H9 (cell line): ENCODE data around the gene RAB11FIP4. TPM values are rescaled to one million over a fixed set of nuclear protein-coding genes. Genes with fewer than 3 reads are reported as not detected.

Experiments used
- DNase-seq: peaks from one replicate; pipeline ENCODE4 v3.0.0-alpha.2; 2017
- H2AFZ ChIP-seq: one replicate; pipeline ENCODE4 v1.6.1; 2013; ENCODE audit warnings: mild to moderate bottlenecking, low read length, control low read depth, moderate library complexity
- H2AK5ac ChIP-seq: 2 replicates; pipeline ENCODE4 v1.6.1; 2013; ENCODE audit warnings: low read length, control low read depth, mixed read lengths; ENCODE audit not compliant: insufficient read length
- H2BK120ac ChIP-seq: one replicate; pipeline ENCODE4 v1.6.1; 2013; ENCODE audit warnings: low read depth, mild to moderate bottlenecking, low read length, control low read depth, inconsistent platforms; ENCODE audit not compliant: poor library complexity, severe bottlenecking
- H2BK12ac ChIP-seq: 2 replicates; pipeline ENCODE4 v1.6.1; 2013; ENCODE audit warnings: low read length, control low read depth, mixed read lengths, low read depth; ENCODE audit not compliant: insufficient read length
- H2BK15ac ChIP-seq: 2 replicates; pipeline ENCODE4 v1.6.1; 2013; ENCODE audit warnings: low read depth, low read length, control low read depth
- H2BK20ac ChIP-seq: one replicate; pipeline ENCODE4 v1.6.1; 2013; ENCODE audit warnings: low read depth, mild to moderate bottlenecking, low read length, control low read depth, inconsistent platforms; ENCODE audit not compliant: poor library complexity, severe bottlenecking
- H2BK5ac ChIP-seq: 2 replicates; pipeline ENCODE4 v1.6.1; 2013; ENCODE audit warnings: low read length, control low read depth, mixed read lengths; ENCODE audit not compliant: insufficient read length
- H3K14ac ChIP-seq: 2 replicates; pipeline ENCODE4 v1.6.1; 2013; ENCODE audit warnings: low read length, control low read depth; ENCODE audit not compliant: insufficient read depth
- H3K18ac ChIP-seq: 2 replicates; pipeline ENCODE4 v1.6.1; 2013; ENCODE audit warnings: low read depth, mild to moderate bottlenecking, mixed read lengths, low read length, control low read depth; ENCODE audit not compliant: insufficient read length
- H3K23ac ChIP-seq: 2 replicates; pipeline ENCODE4 v1.6.1; 2013; ENCODE audit warnings: low read length, control low read depth, mixed read lengths, low read depth; ENCODE audit not compliant: insufficient read length
- H3K23me2 ChIP-seq: 2 replicates; pipeline ENCODE4 v1.6.1; 2013; ENCODE audit warnings: low read depth, mild to moderate bottlenecking, mixed read lengths, low read length, control low read depth; ENCODE audit not compliant: insufficient read length, poor library complexity, severe bottlenecking
- H3K27ac ChIP-seq: 2 replicates; pipeline ENCODE4 v1.5.1; 2013; ENCODE audit warnings: low read length, control low read depth, mixed read lengths, low read depth; ENCODE audit not compliant: insufficient read length
- H3K27me3 ChIP-seq: 2 replicates; pipeline ENCODE4 v1.6.1; 2013; ENCODE audit warnings: low read length, control low read depth, inconsistent platforms; ENCODE audit not compliant: insufficient read depth
- H3K4ac ChIP-seq: 2 replicates; pipeline ENCODE4 v1.6.1; 2013; ENCODE audit warnings: low read depth, mild to moderate bottlenecking, control low read depth, inconsistent platforms, low read length, moderate library complexity
- H3K4me1 ChIP-seq: 2 replicates; pipeline ENCODE4 v1.6.1; 2013; ENCODE audit warnings: low read length, control low read depth, inconsistent platforms; ENCODE audit not compliant: insufficient read depth
- H3K4me2 ChIP-seq: 2 replicates; pipeline ENCODE4 v1.6.1; 2013; ENCODE audit warnings: low read length, control low read depth, mixed read lengths; ENCODE audit not compliant: insufficient read length, insufficient read depth
- H3K56ac ChIP-seq: 2 replicates; pipeline ENCODE4 v1.6.1; 2013; ENCODE audit warnings: low read depth, mild to moderate bottlenecking, mixed read lengths, low read length, control low read depth; ENCODE audit not compliant: insufficient read length
- H3K79me1 ChIP-seq: 2 replicates; pipeline ENCODE4 v1.6.1; 2013; ENCODE audit warnings: low read depth, mild to moderate bottlenecking, moderate library complexity, low read length, control low read depth, inconsistent platforms; ENCODE audit not compliant: insufficient read depth, poor library complexity, severe bottlenecking
- H3K79me2 ChIP-seq: 2 replicates; pipeline ENCODE4 v1.6.1; 2013; ENCODE audit warnings: low read length, control low read depth, inconsistent platforms; ENCODE audit not compliant: insufficient read depth
- H3K9ac ChIP-seq: 2 replicates; pipeline ENCODE4 v1.6.1; 2013; ENCODE audit warnings: low read length, control low read depth, mixed read lengths; ENCODE audit not compliant: insufficient read length; ENCODE audit errors: extremely low read depth
- H3K9me3 ChIP-seq: one replicate; pipeline ENCODE4 v1.6.1; 2013; ENCODE audit warnings: low read depth, low read length, inconsistent platforms; ENCODE audit not compliant: control insufficient read depth
- H3T11ph ChIP-seq: one replicate; pipeline ENCODE4 v1.6.1; 2013; ENCODE audit warnings: mild to moderate bottlenecking, low read length, control low read depth, inconsistent platforms
- H4K20me1 ChIP-seq: one replicate; pipeline ENCODE4 v1.6.1; 2013; ENCODE audit not compliant: control insufficient read depth, insufficient read length, insufficient read depth
- H4K5ac ChIP-seq: 2 replicates; pipeline ENCODE4 v1.6.1; 2013; ENCODE audit warnings: low read depth, mild to moderate bottlenecking, mixed read lengths, low read length, control low read depth; ENCODE audit not compliant: insufficient read length
- H4K8ac ChIP-seq: replicated peaks from 2 replicates; pipeline ENCODE4 v1.6.1; 2013; ENCODE audit warnings: low read length, control low read depth, mixed read lengths, low read depth; ENCODE audit not compliant: insufficient read length
- H4K91ac ChIP-seq: 2 replicates; pipeline ENCODE4 v1.6.1; 2013; ENCODE audit warnings: low read depth, mild to moderate bottlenecking, moderate library complexity, mixed read lengths, low read length, control low read depth; ENCODE audit not compliant: insufficient read length
- H3K27ac Mint-ChIP-seq, 3 experiments: 2 replicates in 2 of 3; 3 replicates in 1 of 3; pipeline ENCODE4 v1.8.0; 2020 to 2021; ENCODE audit warnings: mixed read lengths in 3 of 3, mild to moderate bottlenecking in 1 of 3, moderate library complexity in 1 of 3
- H3K27me3 Mint-ChIP-seq: 2 replicates; pipeline ENCODE4 v1.8.0; 2021; ENCODE audit warnings: low read depth, mild to moderate bottlenecking, moderate library complexity, mixed read lengths
- H3K36me3 Mint-ChIP-seq, 3 experiments: 2 replicates in 2 of 3; 3 replicates in 1 of 3; pipeline ENCODE4 v1.8.0; 2020 to 2021; ENCODE audit warnings: low read depth in 3 of 3, mixed read lengths in 3 of 3; ENCODE audit not compliant: insufficient read depth in 1 of 3
- H3K4me1 Mint-ChIP-seq, 2 experiments: 2 replicates each; pipeline ENCODE4 v1.8.0; 2020; ENCODE audit warnings: mixed read lengths in 2 of 2
- H3K4me3 Mint-ChIP-seq, 2 experiments: 2 replicates in 1 of 2; 3 replicates in 1 of 2; pipeline ENCODE4 v1.8.0; 2020 to 2021; ENCODE audit warnings: mild to moderate bottlenecking in 2 of 2, mixed read lengths in 2 of 2, moderate library complexity in 1 of 2
- H3K9me3 Mint-ChIP-seq, 2 experiments: 2 replicates in 1 of 2; 3 replicates in 1 of 2; pipeline ENCODE4 v1.8.0; 2020; ENCODE audit warnings: mild to moderate bottlenecking in 2 of 2, mixed read lengths in 2 of 2, moderate library complexity in 1 of 2
- WGBS: extraction: QIAGEN DNeasy Blood & Tissue Kit; methylation state at CpG from one replicate; pipeline ENCODE4 v1.1.7; 2013; ENCODE audit warnings: missing lambda C conversion rate, low lambda C conversion rate, mixed read lengths; ENCODE audit not compliant: insufficient read length; ENCODE audit errors: extremely low coverage; 5-methylcytosine and 5-hydroxymethylcytosine counted together
- total RNA-seq: library from RNA; stranded (reverse); gene quantifications from 2 replicates; pipeline ENCODE4 v1.2.1, GENCODE V29; 2021
- TF ChIP-seq, protein P1 (sequence below): fragments of 200-600 bp; sonication (generic); conservative IDR thresholded peaks from 3 replicates; pipeline ENCODE4 v1.8.0; 2021; ENCODE audit warnings: antibody characterized with exemption, mild to moderate bottlenecking

RAB11FIP4 gene
- total RNA-seq, 1 experiment from 2014 or later, result 25.7 TPM

DNA sequence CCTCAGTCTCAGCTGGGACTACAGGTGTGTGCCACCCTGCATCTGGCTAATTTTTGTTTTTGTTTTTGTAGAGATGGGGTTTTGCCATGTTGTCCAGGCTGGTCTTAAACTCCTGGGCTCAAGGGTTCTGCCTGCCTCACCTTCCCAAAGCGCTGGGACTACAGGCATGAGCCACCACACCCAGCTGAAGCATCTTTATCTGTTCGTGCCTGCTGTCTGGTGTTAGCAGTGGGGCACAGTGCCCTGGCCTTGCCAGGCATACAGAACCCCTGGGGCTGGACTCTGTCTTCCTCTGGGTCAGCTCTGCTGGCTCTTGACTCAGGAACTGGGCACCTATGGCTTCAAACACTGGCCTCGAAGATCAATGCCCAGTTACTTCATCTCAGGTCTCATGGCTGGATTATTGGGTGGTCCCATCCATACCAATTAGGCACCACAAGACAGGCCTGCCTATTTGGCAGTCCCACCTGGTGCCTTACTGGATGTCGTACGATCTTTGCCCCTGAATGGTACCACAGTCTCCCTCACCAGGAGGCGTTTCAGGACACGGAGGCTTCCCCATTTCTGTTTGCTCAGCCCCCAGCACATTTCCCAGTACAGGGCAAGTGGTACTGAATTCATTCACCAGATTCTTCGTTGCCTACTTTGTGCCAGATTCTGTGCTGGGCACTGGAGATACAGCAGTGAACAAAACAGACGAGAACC lies 99.3 kb downstream of the RAB11FIP4 start:
- no peak overlapping the region for H3K9ac ChIP-seq
- no peaks in the 10 kb centered on the region; the same call in 1 of the 2 replicates for H3K27me3 ChIP-seq
- DNase-seq, result no peak
- H2AFZ ChIP-seq, result no peak overlapping the region
- WGBS, result no CpG with 5 or more reads among the region's 9 CpGs
- H3K4me1 ChIP-seq, result peaks cover 9% of the 10 kb centered on the region; the same call in 1 of the 2 replicates
- no peak overlapping the region for H3K23ac ChIP-seq
- no peak overlapping the region for H2AK5ac ChIP-seq
- H3K79me2 ChIP-seq, result peaks cover 8% of the 10 kb centered on the region; the same call in 1 of the 2 replicates
- no peak overlapping the region for H4K5ac ChIP-seq
- H3K14ac ChIP-seq, result no peak overlapping the region
- peak overlapping the region in 1 of 2 experiments; percentile 91; a peak in 2 of 5 replicates for H3K4me3 Mint-ChIP-seq
- H4K91ac ChIP-seq, result no peak overlapping the region
- no peak overlapping the region for H2BK120ac ChIP-seq
- no peak overlapping the region for H2BK15ac ChIP-seq
- H4K8ac ChIP-seq, result no peak overlapping the region
- no peak overlapping the region for H3K27ac ChIP-seq
- no peak overlapping the region for H3K4ac ChIP-seq
- no peaks in the 10 kb centered on the region; a peak in 2 of 5 replicates for H3K9me3 Mint-ChIP-seq
- H3K18ac ChIP-seq, result no peak overlapping the region
- H3K4me2 ChIP-seq, result no peak overlapping the region
- no peak overlapping the region for H2BK20ac ChIP-seq
- TF ChIP-seq, protein P1, sequence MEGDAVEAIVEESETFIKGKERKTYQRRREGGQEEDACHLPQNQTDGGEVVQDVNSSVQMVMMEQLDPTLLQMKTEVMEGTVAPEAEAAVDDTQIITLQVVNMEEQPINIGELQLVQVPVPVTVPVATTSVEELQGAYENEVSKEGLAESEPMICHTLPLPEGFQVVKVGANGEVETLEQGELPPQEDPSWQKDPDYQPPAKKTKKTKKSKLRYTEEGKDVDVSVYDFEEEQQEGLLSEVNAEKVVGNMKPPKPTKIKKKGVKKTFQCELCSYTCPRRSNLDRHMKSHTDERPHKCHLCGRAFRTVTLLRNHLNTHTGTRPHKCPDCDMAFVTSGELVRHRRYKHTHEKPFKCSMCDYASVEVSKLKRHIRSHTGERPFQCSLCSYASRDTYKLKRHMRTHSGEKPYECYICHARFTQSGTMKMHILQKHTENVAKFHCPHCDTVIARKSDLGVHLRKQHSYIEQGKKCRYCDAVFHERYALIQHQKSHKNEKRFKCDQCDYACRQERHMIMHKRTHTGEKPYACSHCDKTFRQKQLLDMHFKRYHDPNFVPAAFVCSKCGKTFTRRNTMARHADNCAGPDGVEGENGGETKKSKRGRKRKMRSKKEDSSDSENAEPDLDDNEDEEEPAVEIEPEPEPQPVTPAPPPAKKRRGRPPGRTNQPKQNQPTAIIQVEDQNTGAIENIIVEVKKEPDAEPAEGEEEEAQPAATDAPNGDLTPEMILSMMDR, result no peak
- peaks cover 4% of the 10 kb centered on the region; the same call in 1 of the 2 replicates for H3K27me3 Mint-ChIP-seq
- H3K4me1 Mint-ChIP-seq, result peaks cover 58 to 72% of the 10 kb centered on the region in 2 experiments
- H4K20me1 ChIP-seq, result no peaks in the 10 kb centered on the region
- no peak overlapping the region for H2BK12ac ChIP-seq
- H2BK5ac ChIP-seq, result no peak overlapping the region
- no peak overlapping the region for H3K56ac ChIP-seq
- no peaks in the 10 kb centered on the region for H3K9me3 ChIP-seq
- H3T11ph ChIP-seq, result no peak overlapping the region
- peaks cover 0 to 7% (median 3%) of the 10 kb centered on the region in 3 experiments; a peak in 4 of 7 replicates for H3K36me3 Mint-ChIP-seq
- peaks cover 11% of the 10 kb centered on the region for H3K23me2 ChIP-seq
- peaks cover 6% of the 10 kb centered on the region for H3K79me1 ChIP-seq
- peak overlapping the region in 1 of 3 experiments; percentile 83; a peak in 3 of 7 replicates for H3K27ac Mint-ChIP-seq
